K562 (cell line): Measurements from ENCODE around the gene C19orf67. TPM values are rescaled to one million over a fixed set of nuclear protein-coding genes. Genes with fewer than 3 reads are reported as not detected.

Source experiments
- ATAC-seq: fragments of 200-7000 bp; cut with Tn5 transposase; 3 replicates; pipeline ENCODE4 v1.9.1; 2020; ENCODE audit warnings: moderate library complexity
- BruUV-seq: library from RNA; stranded (reverse); fragments of 400-500 nt; replicated peaks from 2 replicates; lab custom pipeline; 2021; lab: Mats Ljungman, UMichigan
- CTCF ChIA-PET: fragments of 300-600 bp; formaldehyde crosslinking; extraction: SDS; loops from one replicate; lab custom pipeline; 2021; ENCODE audit warnings: low intra/inter-chr PET ratio; lab: Yijun Ruan, JAX
- POLR2A ChIA-PET: fragments of 300-600, 350-650 bp; sonication (Branson Sonifier 250); formaldehyde crosslinking; extraction: SDS; loops from one replicate; lab custom pipeline; 2021; ENCODE audit warnings: antibody characterized with exemption, inconsistent platforms; lab: Yijun Ruan, JAX
- DNase-seq, 4 experiments: peaks; one replicate each; pipeline versions ENCODE4 v3.0.0 to v3.0.0-alpha.2; 2011 to 2018; ENCODE audit warnings: low spot score in 3 of 4, mixed read lengths in 3 of 4; ENCODE audit errors: extremely low read depth in 1 of 4
- FAIRE-seq: peaks from 2 replicates; lab custom pipeline; 2011; peaks lifted over from hg19 to GRCh38; lab: Jason Lieb, UNC
- H2AFZ ChIP-seq: 2 replicates; pipeline ENCODE4 v1.6.0; 2011; ENCODE audit warnings: low read depth, low read length, control low read depth, inconsistent platforms
- H3K27ac ChIP-seq: fragments of 200-600 bp; 3 replicates; pipeline ENCODE4 v1.8.0; 2011; ENCODE audit warnings: low read depth, mild to moderate bottlenecking, control low read depth, inconsistent platforms, low read length, moderate library complexity, mixed read lengths; ENCODE audit errors: extremely low read depth
- H3K27me3 ChIP-seq, 2 experiments: fragments of 300-600 bp in 1 of 2; 2 replicates in 1 of 2; 3 replicates in 1 of 2; pipeline versions ENCODE4 v1.6.0 to v1.8.0; 2011; ENCODE audit warnings: inconsistent platforms in 2 of 2, low read length in 2 of 2, mild to moderate bottlenecking in 1 of 2, mixed read lengths in 1 of 2, moderate library complexity in 1 of 2; ENCODE audit not compliant: control insufficient read depth in 2 of 2, insufficient read depth in 2 of 2
- H3K36me3 ChIP-seq: fragments of 300-600 bp; 3 replicates; pipeline ENCODE4 v1.8.0; 2011; ENCODE audit warnings: mild to moderate bottlenecking, low read length, inconsistent platforms; ENCODE audit not compliant: control insufficient read depth, insufficient read depth
- H3K4me1 ChIP-seq, 2 experiments: fragments of 200-600 bp in 1 of 2; replicated peaks in 1 of 2; 2 replicates in 1 of 2; 3 replicates in 1 of 2; pipeline versions ENCODE4 v1.5.1 to v1.8.0; 2011; ENCODE audit warnings: inconsistent platforms in 2 of 2, low read length in 2 of 2, mild to moderate bottlenecking in 1 of 2, mixed read lengths in 1 of 2, moderate library complexity in 1 of 2; ENCODE audit not compliant: control insufficient read depth in 2 of 2, insufficient read depth in 2 of 2
- H3K4me2 ChIP-seq: 2 replicates; pipeline ENCODE4 v1.6.1; 2011; ENCODE audit warnings: low read length, control low read depth, inconsistent platforms, mixed read lengths; ENCODE audit not compliant: insufficient read depth
- H3K4me3 ChIP-seq: fragments of 200-600 bp; sonication (generic), shearing (Covaris generic); 2 replicates; pipeline ENCODE4 v1.5.1; 2016; ENCODE audit warnings: control low read depth, inconsistent platforms
- H3K79me2 ChIP-seq: fragments of 200-600 bp; 3 replicates; pipeline ENCODE4 v1.8.0; 2011; ENCODE audit warnings: low read length, inconsistent platforms; ENCODE audit not compliant: control insufficient read depth, insufficient read depth
- H3K9ac ChIP-seq, 2 experiments: 2 replicates each; pipeline versions ENCODE4 v1.6.0 to v1.6.1; 2011; ENCODE audit warnings: low read depth in 2 of 2, low read length in 2 of 2, control low read depth in 1 of 2, inconsistent platforms in 1 of 2, mild to moderate bottlenecking in 1 of 2, mixed read lengths in 1 of 2; ENCODE audit not compliant: insufficient read depth in 1 of 2
- H3K9me1 ChIP-seq: one replicate; pipeline ENCODE4 v1.6.0; 2011; ENCODE audit warnings: inconsistent platforms, mild to moderate bottlenecking, low read length, moderate library complexity; ENCODE audit not compliant: control insufficient read depth, insufficient read depth
- H3K9me3 ChIP-seq: replicated peaks from 2 replicates; pipeline ENCODE4 v1.5.1; 2011; ENCODE audit warnings: low read depth, low read length, inconsistent platforms; ENCODE audit not compliant: control insufficient read depth, insufficient read depth
- H4K20me1 ChIP-seq: replicated peaks from 2 replicates; pipeline ENCODE4 v1.6.1; 2011; ENCODE audit warnings: low read length, inconsistent platforms, mixed read lengths; ENCODE audit not compliant: control insufficient read depth, insufficient read depth
- C11orf30 ChIP-seq: fragments of 450-650 bp; IDR thresholded peaks from 2 replicates; pipeline ENCODE4 v1.6.1; 2016; ENCODE audit warnings: low read depth, mild to moderate bottlenecking
- CEBPG ChIP-seq, 3 experiments: fragments of 200-800 bp in 1 of 3; sonication (Bioruptor generic) in 1 of 3; sonication (generic) in 1 of 3; formaldehyde crosslinking in 1 of 3; IDR thresholded peaks in 2 of 3; conservative IDR thresholded peaks in 1 of 3; 2 replicates each; pipeline versions ENCODE4 v1.6.1 to v1.8.0; 2016 to 2022; ENCODE audit warnings: missing compliant biosample characterization in 2 of 3, missing genetic modification characterization in 2 of 3, mild to moderate bottlenecking in 1 of 3, missing genetic modification reagents in 1 of 3
- EHMT2 ChIP-seq: fragments of 450-650 bp; IDR thresholded peaks from 2 replicates; pipeline ENCODE4 v1.6.1; 2018; ENCODE audit warnings: antibody characterized with exemption
- HSF4 ChIP-seq: fragments of 250-450 bp; sonication (Bioruptor Pico); IDR thresholded peaks from 2 replicates; pipeline ENCODE4 v2.1.2; 2022; ENCODE audit warnings: mild to moderate bottlenecking, moderate library complexity, borderline replicate concordance
- MAZ ChIP-seq, 2 experiments: fragments of 450-650 bp in 1 of 2; sonication (generic) in 1 of 2; formaldehyde crosslinking; IDR thresholded peaks in 1 of 2; conservative IDR thresholded peaks in 1 of 2; 2 replicates each; pipeline versions ENCODE4 v1.4.0 to v1.5.0; 2020; ENCODE audit warnings: mild to moderate bottlenecking in 1 of 2, missing genetic modification reagents in 1 of 2
- MTF1 ChIP-seq: fragments of 250-450 bp; sonication (Bioruptor Pico); IDR thresholded peaks from 2 replicates; pipeline ENCODE4 v1.9.0; 2021; ENCODE audit warnings: moderate library complexity, mild to moderate bottlenecking, inconsistent platforms, borderline replicate concordance
- POLR2B ChIP-seq: fragments of 450-650 bp; IDR thresholded peaks from 2 replicates; pipeline ENCODE4 v1.6.1; 2018; ENCODE audit warnings: low read depth; ENCODE audit not compliant: partially characterized antibody
- TCF3 ChIP-seq: sonication (generic); formaldehyde crosslinking; IDR thresholded peaks from 2 replicates; pipeline ENCODE4 v1.4.0; 2020; ENCODE audit warnings: mild to moderate bottlenecking, missing genetic modification reagents
- ZNF134 ChIP-seq: fragments of 250-450 bp; sonication (Bioruptor Pico); conservative IDR thresholded peaks from 2 replicates; pipeline ENCODE4 v1.4.0; 2020
- ZNF696 ChIP-seq: fragments of 250-450 bp; sonication (Bioruptor Pico); conservative IDR thresholded peaks from 2 replicates; pipeline ENCODE4 v1.4.0; 2020; ENCODE audit warnings: mild to moderate bottlenecking, moderate library complexity
- WGBS: fragments of 100-300 bp; shearing (Covaris generic); methylation state at CpG from one replicate; pipeline ENCODE4 v1.1.6; 2016; ENCODE audit warnings: low coverage, mixed read lengths; ENCODE audit not compliant: insufficient coverage; ENCODE audit errors: missing lambda C conversion rate; 5-methylcytosine and 5-hydroxymethylcytosine counted together
- in situ Hi-C: fragments of 300-500 bp; cut with MboI; formaldehyde crosslinking; loops from 4 replicates; pipeline ENCODE4 v1.15.0; 2018; ENCODE audit warnings: inconsistent platforms, mixed read lengths
- intact Hi-C: fragments of 100-400 bp; cut with micrococcal nuclease; formaldehyde crosslinking; loops from 2 replicates; pipeline ENCODE4 v1.14.2; 2022
- polyA plus RNA-seq, 8 experiments: library from polyadenylated mRNA; depleted of rRNA in 4 of 8; stranded (reverse) in 5 of 8; unstranded in 3 of 8; fragments of >200 nt; fragmentation: Nextera tagmentation in 2 of 8; fragmentation: Illumina TruSeq in 1 of 8; extraction: Ambion mirVana in 2 of 8; extraction: Trizol in 1 of 8; gene quantifications; 2 replicates each; pipeline versions ENCODE4 v1.2.1 to v1.2.3, GENCODE V29; 2011 to 2014; ENCODE audit warnings: inconsistent platforms in 1 of 8, missing spikeins in 1 of 8
- total RNA-seq, 7 experiments: library from RNA; depleted of rRNA in 6 of 7; stranded (reverse); fragments of >200 nt in 6 of 7; fragmentation: Illumina TruSeq in 2 of 7; extraction: Trizol in 2 of 7; gene quantifications; 2 replicates each; pipeline versions ENCODE4 v1.2.1 to v1.2.3, GENCODE V29; 2011 to 2021; ENCODE audit warnings: low replicate concordance in 1 of 7
- TF ChIP-seq, protein P1 (sequence below): sonication (generic); formaldehyde crosslinking; IDR thresholded peaks from 2 replicates; pipeline ENCODE4 v1.5.0; 2020; ENCODE audit warnings: missing genetic modification reagents
- TF ChIP-seq, protein P2 (sequence below): fragments of 450-650 bp; IDR thresholded peaks from 2 replicates; pipeline ENCODE4 v1.6.1; 2016; ENCODE audit warnings: mild to moderate bottlenecking
- TF ChIP-seq, protein P3 (sequence below): fragments of 250-450 bp; sonication (Bioruptor Pico); IDR thresholded peaks from 2 replicates; pipeline ENCODE4 v1.5.1; 2021; ENCODE audit warnings: mild to moderate bottlenecking
- TF ChIP-seq, protein P4 (sequence below): sonication (generic); formaldehyde crosslinking; IDR thresholded peaks from 2 replicates; pipeline ENCODE4 v1.8.0; 2022; ENCODE audit warnings: mild to moderate bottlenecking, missing genetic modification reagents

The C19orf67 gene
- total and polyA plus RNA-seq, 9 of the 15 experiments (the other 6 are each of a cell fraction or from before 2014, with no cell fraction given), result 0.29 to 1.8 (median 0.51) TPM; not detected in 3

DNA sequence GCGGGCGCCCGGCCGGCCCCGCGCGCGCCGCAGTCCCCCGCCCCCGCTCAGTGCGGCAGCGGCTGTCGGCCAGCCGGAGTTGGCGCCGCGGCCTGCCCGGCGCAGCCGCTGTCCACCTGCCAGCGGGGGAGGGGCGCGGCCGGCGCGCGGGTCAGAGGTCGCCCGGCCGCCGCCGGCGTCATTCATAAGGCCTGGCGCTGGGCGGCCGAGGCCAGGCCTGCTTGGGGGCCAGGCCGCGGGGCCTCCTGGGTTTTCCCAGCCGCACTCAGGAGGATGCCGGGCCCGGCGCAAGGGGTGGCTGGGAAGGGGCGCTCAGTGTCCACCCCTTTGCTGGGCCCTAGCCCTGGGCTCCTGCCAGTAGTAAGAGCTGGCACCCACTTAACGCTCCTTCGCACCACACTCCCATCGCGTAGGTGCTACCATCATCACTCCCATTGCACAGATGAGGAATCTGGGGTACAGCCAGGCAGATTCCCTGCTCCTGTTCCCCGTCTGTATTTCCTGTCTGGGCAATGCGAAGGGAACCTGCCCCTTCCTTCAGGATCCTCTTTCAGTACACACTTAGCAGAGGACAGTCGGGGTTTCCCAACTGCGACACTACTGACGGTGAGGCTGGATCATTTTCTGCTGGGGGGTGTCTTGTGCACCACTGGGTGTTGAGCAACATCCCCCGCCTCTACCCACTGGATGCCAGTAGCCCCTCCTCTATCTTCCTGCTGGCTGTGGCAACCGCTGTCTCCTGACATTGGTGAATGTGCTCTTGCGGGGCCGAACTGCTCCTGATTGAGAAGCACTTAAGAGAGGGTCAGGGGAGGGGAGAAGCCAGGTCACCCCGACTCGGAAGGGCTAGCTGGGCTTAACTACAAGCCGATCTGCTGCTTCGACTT, 32.8 kb upstream of the C19orf67 start:
- CTCF ChIA-PET, result interaction anchor here (1.2 kb wide), 1 partner anchor 238 kb away, joined by 3 read pairs; no protein-coding TSS in a partner anchor
- Histone ChIP-seq H3K79me2 (peaks cover 24% of the 10 kb centered on the region), H2AFZ (peak overlapping the region; percentile 88), H3K27ac (peak overlapping the region; percentile 89), H3K4me1 (peaks cover 43 to 50% of the 10 kb centered on the region in 2 experiments; a peak in 4 of 5 replicates), H3K9me3 (no peaks in the 10 kb centered on the region), H3K27me3 (no peaks in the 10 kb centered on the region), H3K4me3 (peak overlapping the region; percentile 46), H3K36me3 (peaks cover 24% of the 10 kb centered on the region; the same call in 2 of the 3 replicates), H3K4me2 (peak overlapping the region; percentile 91), H3K9ac (peak overlapping the region; percentile 84 to 92), H4K20me1 (no peaks in the 10 kb centered on the region), H3K9me1 (peaks cover 4% of the 10 kb centered on the region)
- DNase-seq (peak in 1 of 4 experiments; percentile 42), ATAC-seq (peak; percentile 65), FAIRE-seq (peak; percentile 85)
- intact Hi-C loops (loop anchor here (1.0 kb wide), 1 partner anchor 18 kb away; the partner anchor contains the start of gene ASF1B), in situ Hi-C loops (no loop called here)
- POLR2A ChIA-PET, result interaction anchor here (0.5 to 1.0 kb wide), 6 partner anchors 17 to 76 kb away, joined by 3 to 9 read pairs (median 3); partner anchors contain the start of gene ASF1B
- BruUV-seq, result no TSS peak
- 29% methylated on average over 24 of the region's 61 CpGs for WGBS
- TF ChIP-seq, protein P1, sequence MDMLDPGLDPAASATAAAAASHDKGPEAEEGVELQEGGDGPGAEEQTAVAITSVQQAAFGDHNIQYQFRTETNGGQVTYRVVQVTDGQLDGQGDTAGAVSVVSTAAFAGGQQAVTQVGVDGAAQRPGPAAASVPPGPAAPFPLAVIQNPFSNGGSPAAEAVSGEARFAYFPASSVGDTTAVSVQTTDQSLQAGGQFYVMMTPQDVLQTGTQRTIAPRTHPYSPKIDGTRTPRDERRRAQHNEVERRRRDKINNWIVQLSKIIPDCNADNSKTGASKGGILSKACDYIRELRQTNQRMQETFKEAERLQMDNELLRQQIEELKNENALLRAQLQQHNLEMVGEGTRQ, result no peak
- TF ChIP-seq ZNF134 (CRISPR knock-in tag), result 0 out of 2 replicates have a peak, but pooled peaks have one; percentile 8
- peak; percentile 61; the same call in 1 of the 2 replicates for TF ChIP-seq CEBPG (CRISPR knock-in tag; IDR thresholded peaks at IDR 0.05)
- peak; percentile 50 to 70 for TF ChIP-seq CEBPG (tag; conservative IDR thresholded peaks at IDR 0.05 in 1 of 2, IDR thresholded peaks at IDR 0.05 in 1 of 2)
- no peak for TF ChIP-seq POLR2B
- TF ChIP-seq MAZ (CRISPR knock-in tag; conservative IDR thresholded peaks at IDR 0.05 in 1 of 2, IDR thresholded peaks at IDR 0.05 in 1 of 2), result peak in 1 of 2 experiments; percentile 22; a peak in 2 of 4 replicates
- TF ChIP-seq HSF4 (CRISPR knock-in tag), result no peak
- no peak for TF ChIP-seq EHMT2
- TF ChIP-seq TCF3 (CRISPR knock-in tag), result no peak
- no peak for TF ChIP-seq MTF1 (CRISPR knock-in tag)
- TF ChIP-seq ZNF696 (CRISPR knock-in tag), result no peak
- TF ChIP-seq, protein P2, sequence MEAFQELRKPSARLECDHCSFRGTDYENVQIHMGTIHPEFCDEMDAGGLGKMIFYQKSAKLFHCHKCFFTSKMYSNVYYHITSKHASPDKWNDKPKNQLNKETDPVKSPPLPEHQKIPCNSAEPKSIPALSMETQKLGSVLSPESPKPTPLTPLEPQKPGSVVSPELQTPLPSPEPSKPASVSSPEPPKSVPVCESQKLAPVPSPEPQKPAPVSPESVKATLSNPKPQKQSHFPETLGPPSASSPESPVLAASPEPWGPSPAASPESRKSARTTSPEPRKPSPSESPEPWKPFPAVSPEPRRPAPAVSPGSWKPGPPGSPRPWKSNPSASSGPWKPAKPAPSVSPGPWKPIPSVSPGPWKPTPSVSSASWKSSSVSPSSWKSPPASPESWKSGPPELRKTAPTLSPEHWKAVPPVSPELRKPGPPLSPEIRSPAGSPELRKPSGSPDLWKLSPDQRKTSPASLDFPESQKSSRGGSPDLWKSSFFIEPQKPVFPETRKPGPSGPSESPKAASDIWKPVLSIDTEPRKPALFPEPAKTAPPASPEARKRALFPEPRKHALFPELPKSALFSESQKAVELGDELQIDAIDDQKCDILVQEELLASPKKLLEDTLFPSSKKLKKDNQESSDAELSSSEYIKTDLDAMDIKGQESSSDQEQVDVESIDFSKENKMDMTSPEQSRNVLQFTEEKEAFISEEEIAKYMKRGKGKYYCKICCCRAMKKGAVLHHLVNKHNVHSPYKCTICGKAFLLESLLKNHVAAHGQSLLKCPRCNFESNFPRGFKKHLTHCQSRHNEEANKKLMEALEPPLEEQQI, result no peak
- TF ChIP-seq, protein P3, sequence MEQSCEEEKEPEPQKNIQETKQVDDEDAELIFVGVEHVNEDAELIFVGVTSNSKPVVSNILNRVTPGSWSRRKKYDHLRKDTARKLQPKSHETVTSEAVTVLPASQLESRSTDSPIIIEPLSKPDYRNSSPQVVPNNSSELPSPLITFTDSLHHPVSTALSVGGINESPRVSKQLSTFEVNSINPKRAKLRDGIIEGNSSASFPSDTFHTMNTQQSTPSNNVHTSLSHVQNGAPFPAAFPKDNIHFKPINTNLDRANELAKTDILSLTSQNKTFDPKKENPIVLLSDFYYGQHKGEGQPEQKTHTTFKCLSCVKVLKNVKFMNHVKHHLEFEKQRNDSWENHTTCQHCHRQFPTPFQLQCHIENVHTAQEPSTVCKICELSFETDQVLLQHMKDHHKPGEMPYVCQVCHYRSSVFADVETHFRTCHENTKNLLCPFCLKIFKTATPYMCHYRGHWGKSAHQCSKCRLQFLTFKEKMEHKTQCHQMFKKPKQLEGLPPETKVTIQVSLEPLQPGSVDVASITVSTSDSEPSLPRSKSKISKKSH (CRISPR knock-in tag), result no peak
- TF ChIP-seq, protein P4, sequence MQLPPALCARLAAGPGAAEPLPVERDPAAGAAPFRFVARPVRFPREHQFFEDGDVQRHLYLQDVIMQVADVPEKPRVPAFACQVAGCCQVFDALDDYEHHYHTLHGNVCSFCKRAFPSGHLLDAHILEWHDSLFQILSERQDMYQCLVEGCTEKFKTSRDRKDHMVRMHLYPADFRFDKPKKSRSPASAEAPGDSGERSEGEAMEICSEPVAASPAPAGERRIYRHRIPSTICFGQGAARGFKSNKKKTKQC, result no peak
- TF ChIP-seq C11orf30, result no peak
